Measurements from ENCODE around the gene BAHCC1. TPM values are rescaled to one million over a fixed set of nuclear protein-coding genes. Genes with fewer than 3 reads are reported as not detected.
A peak's percentile ranks its signal among the peaks of the same experiment; 100 is the strongest.

BAHCC1 gene
- total RNA-seq, 2 experiments from 2014 or later, result 0.08 to 0.25 TPM

GRCh38 chr17:81364278-81365147 lies 30.7 kb upstream of the BAHCC1 start:
- peaks cover 56% of the 10 kb centered on the region for H3K27me3 Mint-ChIP-seq
- H3K4me3 Mint-ChIP-seq, result peak overlapping the region; percentile 58
- DNase-seq, result no peak
- no peaks in the 10 kb centered on the region for H3K36me3 Mint-ChIP-seq
- H3K9me3 Mint-ChIP-seq, result no peaks in the 10 kb centered on the region
- H3K27ac Mint-ChIP-seq, result no peak overlapping the region
- H3K4me1 Mint-ChIP-seq, result peaks cover 16% of the 10 kb centered on the region

GRCh38 chr17:81365148-81365600 lies 30.1 kb upstream of the BAHCC1 start:
- DNase-seq, result no peak
- no peaks in the 10 kb centered on the region for H3K36me3 Mint-ChIP-seq
- H3K27ac Mint-ChIP-seq, result no peak overlapping the region
- peaks cover 16% of the 10 kb centered on the region for H3K4me1 Mint-ChIP-seq
- H3K27me3 Mint-ChIP-seq, result peaks cover 53% of the 10 kb centered on the region
- peak overlapping the region; percentile 58 for H3K4me3 Mint-ChIP-seq
- H3K9me3 Mint-ChIP-seq, result no peaks in the 10 kb centered on the region

- peaks cover 53% of the 10 kb centered on the region for H3K27me3 Mint-ChIP-seq
- no peaks in the 10 kb centered on the region for H3K9me3 Mint-ChIP-seq
- H3K27ac Mint-ChIP-seq, result no peak overlapping the region
- H3K4me3 Mint-ChIP-seq, result peak overlapping the region; percentile 58
- DNase-seq, result no peak
- H3K36me3 Mint-ChIP-seq, result no peaks in the 10 kb centered on the region
- H3K4me1 Mint-ChIP-seq, result peaks cover 16% of the 10 kb centered on the region
Measured at GRCh38 chr17:81365601-81366585, 29.4 kb upstream of the BAHCC1 start.

DNA sequence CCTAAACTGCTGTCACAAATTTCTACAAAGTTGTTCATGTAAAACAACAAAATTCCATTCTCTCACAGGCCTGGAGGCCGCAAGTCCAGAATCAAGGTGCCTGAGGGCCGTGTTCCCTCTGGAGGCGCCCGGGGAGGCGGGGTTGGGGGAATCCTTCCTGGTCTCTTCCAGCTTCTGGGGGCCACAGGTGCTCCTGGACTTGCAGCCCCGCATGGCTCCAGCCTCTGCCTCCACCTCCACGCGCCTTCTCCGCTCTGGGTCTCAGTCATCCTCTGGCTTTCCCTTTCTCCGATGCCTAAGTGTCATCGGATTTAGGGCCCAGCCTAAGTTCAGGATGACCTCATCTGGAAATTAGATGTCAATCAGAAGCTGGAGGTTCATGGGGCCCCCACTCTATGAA lies 28.6 kb upstream of the BAHCC1 start:
- DNase-seq, result no peak
- Mint-ChIP-seq H3K36me3 (no peaks in the 10 kb centered on the region), H3K9me3 (no peaks in the 10 kb centered on the region), H3K27me3 (peaks cover 52% of the 10 kb centered on the region), H3K27ac (no peak overlapping the region), H3K4me1 (peaks cover 16% of the 10 kb centered on the region), H3K4me3 (no peak overlapping the region)

DNA sequence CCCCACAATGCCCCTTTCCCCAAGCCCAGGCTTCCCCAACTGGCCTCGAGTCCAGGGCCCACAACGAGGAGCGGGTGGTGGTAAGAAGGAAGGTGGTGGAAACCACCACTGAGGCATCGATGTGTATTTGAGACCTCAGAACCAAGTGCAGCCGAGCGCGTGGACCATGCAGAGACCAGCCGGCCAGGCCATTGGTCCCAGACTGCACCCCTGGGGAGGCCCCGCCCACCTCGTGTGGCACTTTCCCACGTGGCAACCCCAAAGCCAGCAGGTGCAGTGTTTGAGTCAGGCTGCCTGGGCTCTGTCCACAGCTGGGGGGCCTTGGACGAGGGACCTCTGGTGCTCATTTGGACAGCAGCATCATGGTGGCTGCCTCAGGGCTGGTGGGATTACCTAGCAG lies 28.1 kb upstream of the BAHCC1 start:
- no peak for DNase-seq
- Mint-ChIP-seq H3K27ac (no peak overlapping the region), H3K9me3 (no peaks in the 10 kb centered on the region), H3K4me3 (no peak overlapping the region), H3K27me3 (peaks cover 47% of the 10 kb centered on the region), H3K36me3 (no peaks in the 10 kb centered on the region), H3K4me1 (peaks cover 16% of the 10 kb centered on the region)

DNA sequence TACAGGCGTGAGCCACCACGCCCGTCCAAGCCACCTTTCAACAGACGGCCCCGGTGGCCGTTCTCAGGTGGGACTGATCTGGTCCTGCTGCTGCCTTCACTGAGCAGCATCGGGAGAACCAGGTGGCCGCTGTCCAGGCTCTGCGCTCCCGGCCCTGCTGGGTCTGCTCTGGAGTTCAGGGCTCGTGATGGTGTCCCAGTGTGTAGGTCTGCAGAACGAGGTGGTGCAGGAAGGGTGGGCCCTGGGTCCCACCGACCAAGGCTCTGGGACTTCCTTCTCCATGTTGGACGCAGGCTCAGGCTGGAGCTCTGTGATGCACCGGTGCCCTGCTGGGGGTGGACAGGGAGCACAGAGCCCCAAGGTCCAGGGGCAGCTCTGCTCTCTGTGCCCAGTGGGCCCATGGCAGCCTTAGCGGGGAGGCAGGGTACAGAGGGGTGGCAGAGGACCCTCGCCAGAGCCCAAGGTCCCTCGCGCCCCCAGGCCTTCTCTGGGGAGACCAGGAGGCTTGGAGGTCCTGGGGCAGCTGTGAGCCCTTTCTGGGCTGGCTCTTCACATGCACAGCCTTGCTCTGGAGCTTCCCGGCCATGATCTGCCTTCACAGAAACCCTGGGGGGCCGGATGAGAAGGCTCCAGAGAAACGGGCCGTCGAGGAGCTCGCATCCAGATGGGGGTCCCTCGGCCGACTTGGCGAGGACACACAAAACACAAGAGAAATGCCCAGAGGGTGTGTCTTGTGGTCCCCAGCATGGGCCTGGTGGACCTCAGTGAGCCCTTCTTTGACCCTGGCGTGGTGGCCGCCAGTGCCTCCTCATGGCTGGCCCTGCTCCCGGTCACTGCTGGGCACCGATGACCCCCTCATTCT lies 26.9 kb upstream of the BAHCC1 start:
- Mint-ChIP-seq H3K4me3 (no peak overlapping the region), H3K36me3 (no peaks in the 10 kb centered on the region), H3K4me1 (peaks cover 16% of the 10 kb centered on the region), H3K27me3 (peaks cover 35% of the 10 kb centered on the region), H3K27ac (no peak overlapping the region), H3K9me3 (no peaks in the 10 kb centered on the region)
- DNase-seq, result no peak

GRCh38 chr17:81370294-81370693 lies 25.0 kb upstream of the BAHCC1 start:
- Mint-ChIP-seq H3K27ac (no peak overlapping the region), H3K27me3 (peaks cover 19% of the 10 kb centered on the region), H3K4me1 (peaks cover 11% of the 10 kb centered on the region), H3K36me3 (no peaks in the 10 kb centered on the region), H3K4me3 (no peak overlapping the region), H3K9me3 (no peaks in the 10 kb centered on the region)
- DNase-seq, result no peak

DNA sequence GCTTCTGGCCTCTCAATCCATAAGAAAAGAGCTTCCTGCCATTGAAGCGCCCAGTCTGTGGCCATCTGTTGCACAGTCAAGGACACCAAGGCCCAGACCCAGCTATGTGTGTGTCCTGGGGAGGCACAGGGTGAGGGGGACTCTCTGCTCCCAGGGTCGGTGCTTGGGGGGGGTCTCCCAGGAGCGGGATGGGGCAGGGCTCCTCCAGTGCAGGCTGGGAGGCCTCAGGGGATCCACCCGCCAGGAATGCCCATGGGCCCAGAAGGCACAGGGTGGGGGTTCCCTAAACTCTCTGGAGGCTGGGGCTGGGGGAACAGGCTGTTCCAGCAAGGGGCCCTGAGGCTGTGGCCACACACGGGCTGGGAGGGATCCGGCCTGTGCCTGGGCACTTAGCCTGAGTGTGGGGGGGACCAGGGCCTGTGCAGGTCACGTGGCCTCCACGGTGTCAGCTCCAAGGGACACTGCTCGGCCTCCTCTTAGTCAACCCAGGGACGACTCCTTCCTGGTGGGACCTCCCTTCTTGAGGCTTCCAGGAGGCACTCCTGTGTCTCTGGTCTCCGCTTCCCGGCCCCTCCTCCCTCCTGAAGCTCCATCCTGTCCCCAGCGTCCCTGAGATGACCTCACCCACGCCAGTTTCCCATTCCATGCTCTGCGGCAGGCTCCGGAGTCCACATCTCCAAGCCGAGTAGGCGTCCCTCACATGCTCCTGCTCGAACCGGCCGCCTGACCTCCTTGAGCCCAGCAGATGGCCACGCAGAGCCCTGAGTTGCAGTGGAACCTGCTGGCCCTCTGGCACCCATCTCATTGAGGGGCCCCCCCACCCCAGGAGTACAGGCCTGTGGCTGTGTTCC lies 23.1 kb upstream of the BAHCC1 start:
- DNase-seq, result no peak
- Mint-ChIP-seq H3K9me3 (no peaks in the 10 kb centered on the region), H3K4me1 (no peaks in the 10 kb centered on the region), H3K27ac (no peak overlapping the region), H3K4me3 (no peak overlapping the region), H3K36me3 (no peaks in the 10 kb centered on the region), H3K27me3 (peaks cover 3% of the 10 kb centered on the region)

- no peaks in the 10 kb centered on the region for H3K9me3 Mint-ChIP-seq
- H3K36me3 Mint-ChIP-seq, result no peaks in the 10 kb centered on the region
- no peak overlapping the region for H3K27ac Mint-ChIP-seq
- H3K4me3 Mint-ChIP-seq, result no peak overlapping the region
- no peaks in the 10 kb centered on the region for H3K4me1 Mint-ChIP-seq
- no peaks in the 10 kb centered on the region for H3K27me3 Mint-ChIP-seq
- DNase-seq, result no peak
Measured at GRCh38 chr17:81373536-81374160, 21.6 kb upstream of the BAHCC1 start.

- Mint-ChIP-seq H3K4me1 (no peaks in the 10 kb centered on the region), H3K9me3 (no peaks in the 10 kb centered on the region), H3K36me3 (no peaks in the 10 kb centered on the region), H3K27ac (no peak overlapping the region), H3K4me3 (no peak overlapping the region), H3K27me3 (no peaks in the 10 kb centered on the region)
- no peak for DNase-seq
Measured at GRCh38 chr17:81374890-81375289, 20.4 kb upstream of the BAHCC1 start.

DNA sequence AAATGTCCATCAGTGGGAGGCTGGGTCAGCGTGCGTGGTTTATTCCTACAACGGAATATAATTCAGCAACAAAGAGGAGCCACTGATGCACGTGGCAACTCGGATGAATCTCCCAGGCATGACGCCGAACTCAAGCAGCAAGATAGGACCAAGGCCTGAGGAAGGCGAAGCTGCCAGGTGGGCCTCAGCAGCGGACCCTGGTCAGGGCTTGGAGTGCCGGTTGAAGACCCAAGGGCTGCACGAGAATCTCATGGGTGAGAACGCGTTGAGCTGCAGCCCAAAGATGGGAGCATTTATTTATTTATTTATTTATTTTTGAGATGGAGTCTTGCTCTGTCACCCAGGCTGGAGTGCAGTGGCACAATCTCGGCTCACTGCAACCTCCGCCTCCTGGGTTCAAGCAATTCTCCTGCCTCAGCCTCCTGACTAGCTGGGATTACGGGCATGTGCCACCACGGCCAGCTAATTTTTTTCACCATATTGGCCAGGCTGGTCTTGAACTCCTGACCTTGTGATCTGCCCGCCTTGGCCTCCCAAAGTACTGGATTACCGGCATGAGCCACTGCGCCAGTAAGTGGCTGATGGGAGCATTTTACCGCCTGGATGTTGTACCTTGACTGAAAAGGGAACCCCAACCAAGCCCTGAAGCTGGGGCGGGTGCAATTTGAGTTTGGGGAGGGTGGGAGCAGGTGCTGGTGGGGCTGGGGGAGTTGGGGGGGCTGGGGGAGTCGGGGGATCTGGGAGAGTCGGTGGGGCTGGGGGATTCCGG lies 18.1 kb upstream of the BAHCC1 start:
- H3K27me3 Mint-ChIP-seq, result peaks cover 11% of the 10 kb centered on the region
- no peaks in the 10 kb centered on the region for H3K4me1 Mint-ChIP-seq
- H3K9me3 Mint-ChIP-seq, result no peaks in the 10 kb centered on the region
- no peak for DNase-seq
- H3K27ac Mint-ChIP-seq, result no peak overlapping the region
- no peaks in the 10 kb centered on the region for H3K36me3 Mint-ChIP-seq
- no peak overlapping the region for H3K4me3 Mint-ChIP-seq

- Mint-ChIP-seq H3K4me3 (no peak overlapping the region), H3K27me3 (peaks cover 11% of the 10 kb centered on the region), H3K27ac (no peak overlapping the region), H3K4me1 (no peaks in the 10 kb centered on the region), H3K9me3 (no peaks in the 10 kb centered on the region), H3K36me3 (no peaks in the 10 kb centered on the region)
- no peak for DNase-seq
Measured at GRCh38 chr17:81378941-81379511, 16.2 kb upstream of the BAHCC1 start.

GRCh38 chr17:81379523-81379942 lies 15.7 kb upstream of the BAHCC1 start:
- Mint-ChIP-seq H3K9me3 (no peaks in the 10 kb centered on the region), H3K27ac (no peak overlapping the region), H3K36me3 (no peaks in the 10 kb centered on the region), H3K27me3 (peaks cover 14% of the 10 kb centered on the region), H3K4me3 (no peak overlapping the region), H3K4me1 (no peaks in the 10 kb centered on the region)
- no peak for DNase-seq

Data from activated naive CD8-positive, alpha-beta T cell treated with anti-CD3 and anti-CD28 coated beads for 36 hours (primary cell).